ENCODE measurements around the gene RPL18. TPM values are rescaled to one million over a fixed set of nuclear protein-coding genes. Genes with fewer than 3 reads are reported as not detected.
"Not testable (repeated sequence)": the region's sequence is repeated elsewhere in the genome, so short reads cannot be mapped to it uniquely, and the experiment has no call there.

The RPL18 gene
- total RNA-seq, 1 experiment from 2014 or later = 1,812 TPM

GRCh38 chr19:48587387-48587786 lies 31.6 kb downstream of the RPL18 start:
- peaks cover 12% of the 10 kb centered on the region for H3K36me3 Mint-ChIP-seq (ENCODE audit: insufficient read depth, unreplicated experiment)
- H3K27me3 Mint-ChIP-seq (ENCODE audit: insufficient read depth, unreplicated experiment) = no peaks in the 10 kb centered on the region
- POLR2A ChIA-PET = no interaction called here
- Histone ChIP-seq H3K27me3 (replicated peaks; ENCODE audit: control insufficient read depth, insufficient read depth, low read length) (no peaks in the 10 kb centered on the region), H3K4me3 (ENCODE audit: low read depth, low read length) (no peak overlapping the region), H3K36me3 (ENCODE audit: control insufficient read depth, insufficient read depth, low read length) (no peaks in the 10 kb centered on the region), H3K4me1 (peaks cover 8% of the 10 kb centered on the region), H3K9me3 (no peaks in the 10 kb centered on the region)
- CTCF ChIA-PET = interaction anchor here (0.6 to 2.3 kb wide), 4 partner anchors 24 to 98 kb away, joined by 3 to 15 read pairs (median 5); no protein-coding TSS in a partner anchor
- intact Hi-C loops (cut with micrococcal nuclease; ENCODE audit: unreplicated experiment) = loop anchor here (5.0 kb wide), 1 partner anchor 255 kb away; no protein-coding TSS in a partner anchor
- peaks cover 15% of the 10 kb centered on the region for H3K4me1 Mint-ChIP-seq (ENCODE audit: low read depth, unreplicated experiment)
- no peak for DNase-seq
- H3K9me3 Mint-ChIP-seq (ENCODE audit: unreplicated experiment) = no peaks in the 10 kb centered on the region
- no TSS peak for BruUV-seq (replicated peaks)
- no peak for TF ChIP-seq CTCF (IDR thresholded peaks at IDR 0.05; ENCODE audit: insufficient read depth in 1 of 2, low read depth in 1 of 2, low read length in 1 of 2, severe bottlenecking in 1 of 2, unreplicated experiment in 1 of 2)
- H3K4me3 Mint-ChIP-seq (ENCODE audit: unreplicated experiment) = no peak overlapping the region
- no peak overlapping the region for H3K27ac Mint-ChIP-seq (ENCODE audit: unreplicated experiment)

GRCh38 chr19:48582168-48582567 lies 36.8 kb downstream of the RPL18 start:
- H3K27ac Mint-ChIP-seq (ENCODE audit: unreplicated experiment) = peak overlapping the region; percentile 64
- intact Hi-C loops (cut with micrococcal nuclease; ENCODE audit: unreplicated experiment) = loop anchor here (5.0 kb wide), 1 partner anchor 190 kb away; the partner anchor contains the start of genes GRIN2D and KDELR1

GRCh38 chr19:48578891-48579290 lies 40.1 kb downstream of the RPL18 start:
- DNase-seq = no peak
- Mint-ChIP-seq H3K4me1 (ENCODE audit: low read depth, unreplicated experiment) (peaks cover 1% of the 10 kb centered on the region), H3K9me3 (ENCODE audit: unreplicated experiment) (no peaks in the 10 kb centered on the region), H3K27me3 (ENCODE audit: insufficient read depth, unreplicated experiment) (no peaks in the 10 kb centered on the region), H3K36me3 (ENCODE audit: insufficient read depth, unreplicated experiment) (peaks cover 8% of the 10 kb centered on the region), H3K27ac (ENCODE audit: unreplicated experiment) (no peak overlapping the region), H3K4me3 (ENCODE audit: unreplicated experiment) (no peak overlapping the region)
- TF ChIP-seq CTCF (IDR thresholded peaks at IDR 0.05; ENCODE audit: insufficient read depth in 1 of 2, low read depth in 1 of 2, low read length in 1 of 2, severe bottlenecking in 1 of 2, unreplicated experiment in 1 of 2) = no peak
- no peaks in the 10 kb centered on the region for H3K9me3 ChIP-seq
- ChIA-PET POLR2A (no interaction called here), CTCF (no interaction called here)
- no peaks in the 10 kb centered on the region for H3K36me3 ChIP-seq (ENCODE audit: control insufficient read depth, insufficient read depth, low read length)
- no peaks in the 10 kb centered on the region for H3K27me3 ChIP-seq (replicated peaks; ENCODE audit: control insufficient read depth, insufficient read depth, low read length)
- no TSS peak for BruUV-seq (replicated peaks)
- intact Hi-C loops (cut with micrococcal nuclease; ENCODE audit: unreplicated experiment) = no loop called here
- H3K4me3 ChIP-seq (ENCODE audit: low read depth, low read length) = no peak overlapping the region
- H3K4me1 ChIP-seq = peaks cover 10% of the 10 kb centered on the region

More at GRCh38 chr19:48582168-48582567, 36.8 kb downstream of the RPL18 start:
- TF ChIP-seq CTCF (IDR thresholded peaks at IDR 0.05; ENCODE audit: insufficient read depth in 1 of 2, low read depth in 1 of 2, low read length in 1 of 2, severe bottlenecking in 1 of 2, unreplicated experiment in 1 of 2) = no peak
- no peak for DNase-seq
- ChIA-PET POLR2A (no interaction called here), CTCF (no interaction called here)
- Mint-ChIP-seq H3K4me3 (ENCODE audit: unreplicated experiment) (no peak overlapping the region), H3K27me3 (ENCODE audit: insufficient read depth, unreplicated experiment) (no peaks in the 10 kb centered on the region), H3K9me3 (ENCODE audit: unreplicated experiment) (no peaks in the 10 kb centered on the region), H3K36me3 (ENCODE audit: insufficient read depth, unreplicated experiment) (peaks cover 14% of the 10 kb centered on the region), H3K4me1 (ENCODE audit: low read depth, unreplicated experiment) (peaks cover 8% of the 10 kb centered on the region)
- no peaks in the 10 kb centered on the region for H3K36me3 ChIP-seq (ENCODE audit: control insufficient read depth, insufficient read depth, low read length)
- H3K9me3 ChIP-seq = no peaks in the 10 kb centered on the region
- no peaks in the 10 kb centered on the region for H3K27me3 ChIP-seq (replicated peaks; ENCODE audit: control insufficient read depth, insufficient read depth, low read length)
- BruUV-seq (replicated peaks) = no TSS peak
- no peak overlapping the region for H3K4me3 ChIP-seq (ENCODE audit: low read depth, low read length)
- H3K4me1 ChIP-seq = peaks cover 8% of the 10 kb centered on the region

GRCh38 chr19:48577908-48578307 lies 41.1 kb downstream of the RPL18 start:
- H3K9me3 Mint-ChIP-seq (ENCODE audit: unreplicated experiment); intact Hi-C loops (cut with micrococcal nuclease; ENCODE audit: unreplicated experiment); H3K27me3 Mint-ChIP-seq (ENCODE audit: insufficient read depth, unreplicated experiment); H3K27me3 ChIP-seq (replicated peaks; ENCODE audit: control insufficient read depth, insufficient read depth, low read length); H3K36me3 ChIP-seq (ENCODE audit: control insufficient read depth, insufficient read depth, low read length); H3K36me3 Mint-ChIP-seq (ENCODE audit: insufficient read depth, unreplicated experiment); H3K4me3 Mint-ChIP-seq (ENCODE audit: unreplicated experiment); POLR2A ChIA-PET; H3K4me1 Mint-ChIP-seq (ENCODE audit: low read depth, unreplicated experiment); H3K4me3 ChIP-seq (ENCODE audit: low read depth, low read length); DNase-seq; H3K27ac Mint-ChIP-seq (ENCODE audit: unreplicated experiment); BruUV-seq (replicated peaks); H3K9me3 ChIP-seq: not testable (repeated sequence)
- CTCF ChIA-PET = interaction anchor here (0.8 kb wide), 1 partner anchor 88 kb away, joined by 3 read pairs; no protein-coding TSS in a partner anchor
- H3K4me1 ChIP-seq = peaks cover 14% of the 10 kb centered on the region; the same call in 1 of the 2 replicates

Data from Caco-2 (cell line).